ENCODE results near the gene INPP5A.
"Not testable (repeated sequence)": the region's sequence is repeated elsewhere in the genome, so short reads cannot be mapped to it uniquely, and the experiment has no call there.

INPP5A gene

DNA sequence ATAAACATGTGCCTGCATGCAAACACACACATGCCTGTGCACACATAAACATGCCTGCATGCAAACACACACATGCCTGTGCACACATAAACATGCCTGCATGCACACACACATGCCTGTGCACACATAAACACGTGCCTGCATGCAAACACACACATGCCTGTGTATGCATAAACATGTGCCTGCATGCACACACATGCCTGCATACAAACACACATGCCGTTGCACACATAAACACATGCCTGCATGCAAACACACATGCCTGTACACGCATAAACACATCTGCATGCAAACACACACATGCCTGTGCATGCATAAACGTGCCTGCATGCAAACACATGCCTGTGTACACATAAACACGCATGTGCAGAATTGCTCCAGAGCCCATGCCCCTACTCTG is 226.0 kb downstream of the INPP5A start:
- no peak for DNase-seq (ENCODE audit: low read depth)

- DNase-seq (ENCODE audit: low read depth) = no peak
Observed at GRCh38 chr10:132764108-132764507, 226.5 kb downstream of the INPP5A start.

- DNase-seq (ENCODE audit: low read depth) = no peak
Observed at GRCh38 chr10:132765435-132765834, 227.8 kb downstream of the INPP5A start.

DNA sequence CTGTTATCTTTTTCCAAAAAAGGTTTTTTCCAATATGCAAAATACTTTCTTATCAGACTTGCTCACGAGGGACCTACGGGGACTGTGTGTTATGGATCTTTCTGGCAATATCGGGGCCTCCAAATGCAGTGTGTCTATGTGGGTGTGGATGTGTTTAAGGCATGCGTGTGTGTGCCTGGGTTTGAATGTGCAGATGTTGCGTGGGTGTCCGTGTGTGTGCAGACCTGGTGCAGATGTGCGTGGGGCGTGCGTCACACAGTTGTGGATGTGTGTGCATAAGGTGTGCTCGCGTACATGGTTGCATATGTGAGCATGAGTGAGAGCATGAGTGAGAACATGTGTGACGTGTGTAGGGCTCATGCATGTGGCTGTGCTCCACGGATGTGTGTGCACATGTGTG is 228.7 kb downstream of the INPP5A start:
- no peak for DNase-seq (ENCODE audit: low read depth)

DNA sequence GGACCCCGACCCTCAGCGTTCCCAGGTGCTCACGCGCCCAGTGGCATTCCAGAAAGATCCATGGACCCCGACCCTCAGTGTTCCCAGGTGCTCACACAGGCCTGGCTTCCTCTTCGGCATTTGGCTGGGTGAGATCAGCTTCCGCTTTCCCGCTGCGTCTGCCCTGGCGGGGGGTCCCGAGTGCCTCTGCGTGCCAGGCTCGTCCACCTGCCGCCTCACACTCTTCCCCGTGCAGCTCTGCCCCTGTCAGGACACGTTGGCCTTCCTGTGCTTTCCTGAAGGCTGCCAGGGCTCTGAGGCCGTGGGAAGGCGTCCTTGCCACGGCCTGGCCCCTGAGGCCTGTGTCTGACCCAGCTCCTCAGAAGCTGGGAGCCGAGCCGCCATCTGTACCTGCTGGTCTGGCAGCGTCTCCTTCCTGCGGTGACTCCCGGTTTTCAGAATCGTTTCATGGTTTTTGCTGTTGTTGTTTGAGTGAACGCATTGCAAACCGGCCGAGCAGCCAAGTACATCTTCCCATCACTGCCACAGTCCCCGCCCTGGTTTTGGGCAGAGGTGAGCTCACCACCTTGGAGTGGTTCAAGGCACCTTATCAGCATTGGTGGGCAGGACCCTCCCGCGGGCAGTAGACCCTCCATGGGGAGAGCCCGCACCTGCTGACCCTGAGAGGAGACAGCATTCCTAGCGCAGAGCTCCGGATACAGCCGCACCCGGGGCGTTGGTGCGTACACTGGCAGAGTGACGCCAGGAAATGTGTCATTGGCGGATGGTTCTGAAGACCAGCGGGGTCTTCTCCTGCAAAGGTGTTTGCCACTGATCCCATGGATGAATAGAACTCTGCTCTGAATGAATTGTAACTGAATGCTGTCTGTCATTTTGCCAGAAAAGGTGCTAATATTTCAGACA is 231.0 kb downstream of the INPP5A start:
- DNase-seq (ENCODE audit: low read depth) = no peak

GRCh38 chr10:132770061-132771021 is 232.8 kb downstream of the INPP5A start:
- DNase-seq (ENCODE audit: low read depth) = no peak

GRCh38 chr10:132772816-132773215 is 235.2 kb downstream of the INPP5A start:
- not testable (repeated sequence) for DNase-seq (ENCODE audit: low read depth)

GRCh38 chr10:132774181-132774901 is 236.8 kb downstream of the INPP5A start:
- no peak for DNase-seq (ENCODE audit: low read depth)

DNA sequence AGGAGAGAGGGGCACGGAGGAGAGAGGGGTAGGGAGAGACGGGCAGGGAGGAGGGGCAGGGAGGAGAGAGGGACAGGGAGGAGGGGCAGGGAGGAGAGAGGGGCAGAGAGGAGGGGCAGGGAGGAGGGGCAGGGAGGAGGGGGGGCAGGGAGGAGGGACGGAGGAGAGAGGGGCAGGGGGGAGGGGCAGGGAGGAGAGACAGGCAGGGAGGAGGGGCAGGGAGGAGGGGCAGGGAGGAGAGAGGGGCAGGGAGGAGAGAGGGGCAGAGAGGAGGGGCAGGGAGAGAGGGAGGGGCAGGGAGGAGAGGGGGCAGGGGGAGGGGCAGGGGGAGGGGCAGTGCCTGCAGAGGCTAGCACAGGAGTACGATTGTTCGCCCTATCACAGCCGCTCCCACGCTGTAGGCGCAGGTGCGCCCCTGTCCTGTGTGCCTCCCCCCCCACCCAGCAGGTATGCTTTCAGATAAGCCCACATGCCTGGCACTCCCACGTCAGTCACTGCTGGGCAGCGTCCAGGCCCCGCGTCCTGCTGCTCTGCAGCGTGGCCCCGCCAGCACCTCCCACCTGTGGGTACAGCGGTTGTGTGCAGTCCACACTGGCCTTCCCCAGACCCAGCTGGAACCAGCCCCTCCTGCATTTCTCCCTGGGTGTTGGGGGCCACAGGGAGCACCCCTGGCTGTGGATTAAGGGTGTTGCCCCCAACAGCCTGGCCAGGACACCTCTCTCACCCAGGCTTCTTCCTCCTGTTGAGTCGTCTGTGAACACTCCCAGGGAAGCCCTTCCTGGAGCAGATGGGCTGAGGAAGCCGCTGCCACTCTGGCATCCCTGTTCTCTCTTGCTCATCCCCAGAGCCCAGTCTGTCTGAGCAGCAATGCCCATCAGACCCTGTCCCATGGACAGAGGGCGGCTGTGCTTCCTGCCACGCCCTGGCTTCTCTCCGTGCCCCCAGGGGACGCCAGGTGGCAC is 237.6 kb downstream of the INPP5A start:
- no peak for DNase-seq (ENCODE audit: low read depth)

DNA sequence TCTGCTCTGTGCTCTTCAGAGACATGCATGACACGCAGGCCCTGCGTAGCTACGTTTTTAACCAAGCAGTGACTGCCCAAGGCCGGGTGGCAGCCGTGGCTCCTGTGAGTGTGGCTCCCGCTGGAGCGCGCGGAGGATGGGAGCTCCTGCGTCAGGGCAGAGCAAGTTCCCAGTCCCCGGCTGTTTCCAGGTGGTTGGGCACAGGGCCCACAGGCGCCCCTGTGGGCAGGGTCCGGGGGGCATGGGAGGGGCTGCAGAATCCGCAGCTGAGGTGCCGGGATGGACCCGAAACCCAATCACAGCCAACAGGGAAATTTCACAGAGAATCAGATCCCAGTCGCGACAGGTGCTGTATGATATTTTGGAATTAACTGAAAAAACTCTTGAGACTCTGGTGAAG is 238.6 kb downstream of the INPP5A start:
- no peak for DNase-seq (ENCODE audit: low read depth)

GRCh38 chr10:132776821-132777220 is 239.2 kb downstream of the INPP5A start:
- no peak for DNase-seq (ENCODE audit: low read depth)

DNA sequence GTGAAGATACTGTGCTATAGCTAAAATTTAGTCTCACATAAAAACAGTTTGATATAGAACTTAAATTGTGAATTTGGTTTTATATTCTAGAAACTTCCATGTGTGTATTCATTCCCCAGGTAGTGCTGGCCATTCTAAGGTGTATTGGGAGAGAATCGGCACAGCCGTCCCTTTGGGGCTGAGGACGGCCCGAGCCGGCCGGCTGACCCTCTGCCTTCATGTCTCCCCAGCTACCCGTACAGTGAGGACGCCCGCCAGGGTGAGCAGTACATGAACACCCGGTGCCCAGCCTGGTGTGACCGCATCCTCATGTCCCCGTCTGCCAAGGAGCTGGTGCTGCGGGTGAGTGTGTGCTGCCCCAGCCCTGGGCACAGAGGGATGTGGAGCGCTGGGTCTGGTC is 239.9 kb downstream of the INPP5A start:
- DNase-seq (ENCODE audit: low read depth) = no peak

GRCh38 chr10:132779549-132780294 is 242.1 kb downstream of the INPP5A start:
- no peak for DNase-seq (ENCODE audit: low read depth)

GRCh38 chr10:132780356-132780755 is 242.8 kb downstream of the INPP5A start:
- no peak for DNase-seq (ENCODE audit: low read depth)

DNA sequence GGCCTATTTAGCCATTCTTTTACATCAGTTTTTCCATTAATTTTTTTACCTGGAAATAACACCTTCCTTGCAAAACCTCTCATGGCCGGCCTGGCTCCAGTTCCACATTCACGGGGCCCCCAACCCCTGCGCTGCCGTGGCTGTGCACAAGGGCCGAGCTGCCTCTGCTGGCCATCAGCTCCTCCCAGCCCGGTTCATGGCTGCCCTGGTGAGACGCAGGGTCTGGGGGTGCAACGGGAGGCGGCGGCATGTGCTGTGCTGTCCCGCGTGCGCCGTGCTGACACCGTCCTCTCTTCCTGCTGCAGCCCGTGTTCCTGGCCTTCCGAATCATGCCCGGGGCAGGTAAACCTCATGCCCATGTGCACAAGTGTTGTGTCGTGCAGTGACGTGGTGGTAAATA is 244.0 kb downstream of the INPP5A start:
- no peak for DNase-seq (ENCODE audit: low read depth)

- no peak for DNase-seq (ENCODE audit: low read depth)
Observed at GRCh38 chr10:132783165-132783939, 245.8 kb downstream of the INPP5A start.

DNA sequence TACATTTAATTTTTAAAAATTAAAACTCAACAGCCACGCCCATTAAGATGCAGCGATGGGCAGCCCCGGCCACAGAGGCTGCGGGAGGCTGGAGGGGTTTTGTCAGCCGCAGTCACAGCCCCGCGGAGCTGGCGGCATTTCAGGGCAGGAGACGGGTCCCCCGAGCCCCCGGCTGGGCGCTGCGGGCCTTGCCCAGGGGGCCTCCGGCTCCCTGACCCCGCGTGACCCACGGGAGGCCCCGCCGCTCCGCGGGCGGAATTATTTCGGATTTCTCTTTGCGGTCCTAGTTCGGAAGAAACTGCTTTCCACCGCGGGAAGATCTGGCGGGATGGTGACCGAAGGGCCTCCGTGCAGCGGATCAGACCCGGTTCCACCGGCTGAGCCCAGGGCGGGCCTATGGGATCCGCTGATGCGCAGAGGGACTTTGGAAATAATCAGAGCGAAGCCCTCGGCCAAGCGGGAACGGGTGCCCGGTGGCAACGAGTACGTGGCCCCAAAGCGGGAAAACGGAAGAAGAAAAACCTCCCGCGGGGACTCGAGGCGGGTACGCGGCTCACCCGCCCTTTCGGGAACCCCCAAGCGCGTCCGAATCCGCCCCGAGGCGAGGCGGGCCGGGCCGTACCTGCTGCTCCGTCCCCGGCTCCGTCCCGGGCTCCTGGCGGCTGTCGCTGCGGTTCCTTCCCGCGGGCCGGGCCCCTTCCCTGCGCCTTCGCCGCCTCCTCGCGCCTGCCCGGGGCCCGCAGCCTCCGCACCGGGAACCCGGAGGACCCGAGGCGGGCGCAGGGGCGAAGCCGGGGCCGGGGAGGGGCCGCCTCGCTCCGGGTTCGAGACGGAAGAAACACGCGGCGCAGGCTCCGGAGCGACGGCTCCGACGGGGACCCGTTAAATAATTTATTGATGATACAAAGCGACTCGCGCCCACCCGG is 246.6 kb downstream of the INPP5A start:
- DNase-seq (ENCODE audit: low read depth) = no peak
